B cell (primary cell): ENCODE data around the gene ADCY1. TPM values are rescaled to one million over a fixed set of nuclear protein-coding genes. Genes with fewer than 3 reads are reported as not detected.

Experiments used
- ATAC-seq: fragments of 200-7000 bp; cut with Tn5 transposase; one replicate; pipeline ENCODE4 v1.10.0; 2021; ENCODE audit warnings: low read depth, mild to moderate bottlenecking, moderate number of reproducible peaks, moderate library complexity
- CTCF ChIA-PET: fragments of 350-600 bp; sonication (Branson Sonifier 250); formaldehyde crosslinking; loops from one replicate; lab custom pipeline; 2021; ENCODE audit warnings: antibody characterized with exemption, inconsistent platforms; lab: Charles Lee
- POLR2A ChIA-PET: fragments of 350-600 bp; sonication (Branson Sonifier 250); formaldehyde crosslinking; loops from one replicate; lab custom pipeline; 2021; ENCODE audit warnings: antibody characterized with exemption; lab: Charles Lee
- DNase-seq: peaks from one replicate; pipeline ENCODE4 v3.0.0; 2013
- H2AFZ ChIP-seq: 2 replicates; pipeline ENCODE4 v1.6.1; 2012; ENCODE audit warnings: mild to moderate bottlenecking, low read depth, low read length; ENCODE audit not compliant: insufficient read depth, poor library complexity, severe bottlenecking
- H3K27ac ChIP-seq, 2 donors: 1 replicate in 1 of 2; 2 replicates in 1 of 2; pipeline ENCODE4 v1.5.1; 2012 to 2013; ENCODE audit warnings: low read length in 2 of 2, mild to moderate bottlenecking in 2 of 2, moderate library complexity in 1 of 2
- H3K27me3 ChIP-seq, 4 experiments: fragments of 200-600 bp in 1 of 4; sonication (generic) in 1 of 4; replicated peaks in 1 of 4; 1 replicate in 2 of 4; 2 replicates in 2 of 4; pipeline versions ENCODE4 v1.6.1 to v1.7.0; 2013 to 2016; ENCODE audit warnings: low read length in 3 of 4, mild to moderate bottlenecking in 2 of 4, mixed read lengths in 1 of 4, moderate library complexity in 1 of 4; ENCODE audit not compliant: insufficient read depth in 4 of 4, control insufficient read depth in 3 of 4; ENCODE audit errors: control extremely low read depth in 1 of 4
- H3K36me3 ChIP-seq, 2 experiments: replicated peaks in 1 of 2; 1 replicate in 1 of 2; 2 replicates in 1 of 2; pipeline versions ENCODE4 v1.6.1 to v1.7.1; 2013; ENCODE audit warnings: low read length in 1 of 2; ENCODE audit not compliant: insufficient read depth in 2 of 2, control insufficient read depth in 1 of 2; ENCODE audit errors: control extremely low read depth in 1 of 2, extremely low read depth in 1 of 2
- H3K4me1 ChIP-seq, 2 donors: fragments of 200-600 bp in 1 of 2; sonication (generic) in 1 of 2; 1 replicate in 1 of 2; 2 replicates in 1 of 2; pipeline versions ENCODE4 v1.5.1 to v1.6.1; 2013 to 2017; ENCODE audit warnings: low read length in 2 of 2; ENCODE audit not compliant: control insufficient read depth in 2 of 2, insufficient read depth in 2 of 2
- H3K4me2 ChIP-seq: replicated peaks from 2 replicates; pipeline ENCODE3; 2012; ENCODE audit warnings: mild to moderate bottlenecking, low read depth, low read length; ENCODE audit not compliant: poor library complexity, severe bottlenecking
- H3K4me3 ChIP-seq, 5 experiments: fragments of 200-600 bp in 1 of 5; sonication (generic) in 1 of 5; 1 replicate in 3 of 5; 2 replicates in 2 of 5; pipeline versions ENCODE4 v1.5.1 to v1.7.0; 2011 to 2016; ENCODE audit warnings: low read length in 4 of 5, mild to moderate bottlenecking in 4 of 5, low read depth in 2 of 5, control low read depth in 1 of 5, moderate library complexity in 1 of 5; ENCODE audit not compliant: insufficient read depth in 1 of 5; ENCODE audit errors: control extremely low read depth in 1 of 5, extremely low read depth in 1 of 5
- H3K79me2 ChIP-seq: fragments of 200-600 bp; sonication (generic); one replicate; pipeline ENCODE4 v1.6.0; 2016; ENCODE audit warnings: low read length; ENCODE audit not compliant: control insufficient read depth, insufficient read depth
- H3K9ac ChIP-seq: fragments of 200-600 bp; sonication (generic); 2 replicates; pipeline ENCODE4 v1.6.1; 2017; ENCODE audit warnings: mild to moderate bottlenecking, low read length, moderate library complexity
- H3K9me3 ChIP-seq, 3 donors: one replicate each; pipeline versions ENCODE4 v1.6.1 to v1.7.1; 2013; ENCODE audit warnings: low read length in 2 of 3; ENCODE audit not compliant: control insufficient read depth in 2 of 3, insufficient read depth in 1 of 3; ENCODE audit errors: control extremely low read depth in 1 of 3
- H4K20me1 ChIP-seq: 2 replicates; pipeline ENCODE4 v1.6.0; 2012; ENCODE audit warnings: mild to moderate bottlenecking, low read length; ENCODE audit not compliant: insufficient read depth, control insufficient read depth, poor library complexity, severe bottlenecking
- H3K27ac Mint-ChIP-seq: one replicate; pipeline ENCODE4 v1.8.0; 2021; ENCODE audit warnings: mixed read lengths
- H3K27me3 Mint-ChIP-seq: one replicate; pipeline ENCODE4 v1.8.0; 2021; ENCODE audit warnings: mixed read lengths
- H3K4me1 Mint-ChIP-seq: one replicate; pipeline ENCODE4 v1.8.0; 2021; ENCODE audit warnings: mixed read lengths
- H3K4me3 Mint-ChIP-seq: one replicate; pipeline ENCODE4 v1.8.0; 2021; ENCODE audit warnings: mixed read lengths
- H3K9me3 Mint-ChIP-seq: one replicate; pipeline ENCODE4 v1.8.0; 2022; ENCODE audit warnings: mixed read lengths; ENCODE audit not compliant: insufficient read depth
- EZH2 ChIP-seq: IDR thresholded peaks from 2 replicates; pipeline ENCODE4 v1.6.1; 2012; ENCODE audit warnings: borderline replicate concordance, low read depth, mild to moderate bottlenecking, moderate library complexity, low read length; ENCODE audit not compliant: insufficient read depth, poor library complexity, severe bottlenecking
- WGBS: methylation state at CpG from one replicate; pipeline ENCODE4 v1.1.5; 2013; ENCODE audit warnings: missing lambda C conversion rate; ENCODE audit not compliant: insufficient coverage; 5-methylcytosine and 5-hydroxymethylcytosine counted together
- intact Hi-C: fragments of 100-400 bp; cut with micrococcal nuclease; formaldehyde crosslinking; loops from one replicate; pipeline ENCODE4 v1.10.0; 2022
- polyA plus RNA-seq: library from polyadenylated mRNA; depleted of rRNA; stranded (reverse); fragments of >200 nt; gene quantifications from 2 replicates; pipeline ENCODE4 v1.2.3, GENCODE V29; 2012
- total RNA-seq, 2 donors: library from RNA; stranded (reverse); fragments of 120-200 nt in 1 of 2; gene quantifications; 1 replicate in 1 of 2; 2 replicates in 1 of 2; pipeline versions ENCODE4 v1.2.3 to v1.2.4, GENCODE V29; 2013 to 2022
- TF ChIP-seq, protein P1 (sequence below): fragments of 200-600 bp; IDR thresholded peaks from one replicate; pipeline ENCODE4 v1.8.0; 2022; ENCODE audit warnings: antibody characterized with exemption, mild to moderate bottlenecking

ADCY1 gene
- total and polyA plus RNA-seq, 2 donors (not counting 1 experiment from before 2014, with no cell fraction given), result 0.05 to 0.12 TPM

DNA sequence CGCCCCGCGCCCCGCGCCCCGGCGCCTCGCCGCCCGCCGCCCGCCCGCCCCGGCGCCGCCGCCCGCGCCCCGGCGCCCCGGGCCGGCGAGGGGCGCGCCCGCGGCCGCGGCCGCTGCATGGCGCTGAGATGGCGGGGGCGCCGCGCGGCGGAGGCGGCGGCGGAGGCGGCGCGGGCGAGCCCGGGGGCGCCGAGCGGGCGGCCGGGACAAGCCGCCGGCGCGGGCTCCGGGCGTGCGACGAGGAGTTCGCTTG is 174 bp downstream of the ADCY1 start:
- Histone ChIP-seq H3K4me1 (no peaks in the 10 kb centered on the region), H3K27ac (no peak overlapping the region), H3K4me3 (no peak overlapping the region), H4K20me1 (no peaks in the 10 kb centered on the region), H3K9me3 (peaks cover 0 to 14% (median 0%) of the 10 kb centered on the region in 3 donors), H3K9ac (no peak overlapping the region), H3K79me2 (no peaks in the 10 kb centered on the region), H2AFZ (no peak overlapping the region), H3K27me3 (peaks cover 0 to 28% (median 5%) of the 10 kb centered on the region in 4 experiments), H3K4me2 (no peak overlapping the region), H3K36me3 (no peaks in the 10 kb centered on the region)
- no peak for TF ChIP-seq EZH2
- TF ChIP-seq, protein P1, sequence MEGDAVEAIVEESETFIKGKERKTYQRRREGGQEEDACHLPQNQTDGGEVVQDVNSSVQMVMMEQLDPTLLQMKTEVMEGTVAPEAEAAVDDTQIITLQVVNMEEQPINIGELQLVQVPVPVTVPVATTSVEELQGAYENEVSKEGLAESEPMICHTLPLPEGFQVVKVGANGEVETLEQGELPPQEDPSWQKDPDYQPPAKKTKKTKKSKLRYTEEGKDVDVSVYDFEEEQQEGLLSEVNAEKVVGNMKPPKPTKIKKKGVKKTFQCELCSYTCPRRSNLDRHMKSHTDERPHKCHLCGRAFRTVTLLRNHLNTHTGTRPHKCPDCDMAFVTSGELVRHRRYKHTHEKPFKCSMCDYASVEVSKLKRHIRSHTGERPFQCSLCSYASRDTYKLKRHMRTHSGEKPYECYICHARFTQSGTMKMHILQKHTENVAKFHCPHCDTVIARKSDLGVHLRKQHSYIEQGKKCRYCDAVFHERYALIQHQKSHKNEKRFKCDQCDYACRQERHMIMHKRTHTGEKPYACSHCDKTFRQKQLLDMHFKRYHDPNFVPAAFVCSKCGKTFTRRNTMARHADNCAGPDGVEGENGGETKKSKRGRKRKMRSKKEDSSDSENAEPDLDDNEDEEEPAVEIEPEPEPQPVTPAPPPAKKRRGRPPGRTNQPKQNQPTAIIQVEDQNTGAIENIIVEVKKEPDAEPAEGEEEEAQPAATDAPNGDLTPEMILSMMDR, result no peak
- ATAC-seq (no peak), DNase-seq (no peak)
- H3K4me3 Mint-ChIP-seq, result no peak overlapping the region
- H3K4me1 Mint-ChIP-seq, result peaks cover 11% of the 10 kb centered on the region
- intact Hi-C loops, result no loop called here
- no peaks in the 10 kb centered on the region for H3K9me3 Mint-ChIP-seq
- under 1% methylated on average over 60 of the region's 60 CpGs for WGBS
- CTCF ChIA-PET, result interaction anchor here (0.5 kb wide), 1 partner anchor 278 kb away, joined by 3 read pairs; no protein-coding TSS in a partner anchor
- peaks cover 46% of the 10 kb centered on the region for H3K27me3 Mint-ChIP-seq
- no peak overlapping the region for H3K27ac Mint-ChIP-seq
- POLR2A ChIA-PET, result no interaction called here

DNA sequence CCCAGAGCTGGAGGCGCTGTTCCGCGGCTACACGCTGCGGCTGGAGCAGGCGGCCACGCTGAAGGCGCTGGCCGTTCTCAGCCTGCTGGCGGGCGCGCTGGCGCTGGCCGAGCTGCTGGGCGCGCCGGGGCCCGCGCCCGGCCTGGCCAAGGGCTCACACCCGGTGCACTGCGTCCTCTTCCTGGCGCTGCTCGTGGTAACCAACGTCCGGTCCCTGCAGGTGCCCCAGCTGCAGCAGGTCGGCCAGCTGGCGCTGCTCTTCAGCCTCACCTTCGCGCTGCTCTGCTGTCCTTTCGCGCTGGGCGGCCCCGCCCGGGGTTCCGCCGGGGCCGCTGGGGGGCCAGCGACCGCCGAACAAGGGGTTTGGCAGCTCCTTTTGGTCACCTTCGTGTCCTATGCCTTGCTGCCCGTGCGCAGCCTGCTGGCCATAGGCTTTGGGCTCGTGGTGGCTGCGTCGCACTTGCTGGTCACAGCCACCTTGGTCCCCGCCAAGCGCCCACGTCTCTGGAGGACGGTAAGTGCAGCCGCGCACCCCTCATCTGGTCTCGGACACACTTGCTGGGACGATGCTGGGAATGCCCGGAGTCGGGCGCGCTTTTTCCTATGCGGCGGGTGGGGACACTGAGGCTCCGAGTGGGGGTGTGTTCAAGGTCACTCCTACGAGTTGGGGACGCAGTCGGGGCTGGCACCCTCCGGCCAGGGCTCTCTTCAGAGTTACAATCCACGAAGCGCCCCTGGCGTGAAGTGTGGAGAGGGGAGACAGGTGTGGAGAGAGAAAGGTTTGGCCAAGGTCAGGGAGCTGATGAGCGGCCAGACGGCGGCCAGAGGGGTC is 717 bp downstream of the ADCY1 start:
- CTCF ChIA-PET, result interaction anchor here (0.5 kb wide), 1 partner anchor 277 kb away, joined by 3 read pairs; no protein-coding TSS in a partner anchor
- TF ChIP-seq EZH2, result no peak
- TF ChIP-seq, protein P1, result no peak
- peak overlapping the region; percentile 28 for H3K4me2 ChIP-seq

More for the DNA sequence above, 717 bp downstream of the ADCY1 start:
- Mint-ChIP-seq H3K4me3 (peak overlapping the region; percentile 26), H3K27ac (no peak overlapping the region), H3K4me1 (peaks cover 11% of the 10 kb centered on the region), H3K27me3 (peaks cover 46% of the 10 kb centered on the region), H3K9me3 (no peaks in the 10 kb centered on the region)
- intact Hi-C loops, result no loop called here
- ATAC-seq (no peak), DNase-seq (no peak)
- Histone ChIP-seq H3K79me2 (no peaks in the 10 kb centered on the region), H3K36me3 (no peaks in the 10 kb centered on the region), H3K4me3 (no peak overlapping the region), H3K27ac (no peak overlapping the region), H3K9me3 (peaks cover 0 to 14% (median 0%) of the 10 kb centered on the region in 3 donors), H2AFZ (no peak overlapping the region), H3K9ac (no peak overlapping the region), H4K20me1 (no peaks in the 10 kb centered on the region), H3K4me1 (no peaks in the 10 kb centered on the region), H3K27me3 (peaks cover 0 to 28% (median 5%) of the 10 kb centered on the region in 4 experiments)
- WGBS, result 5% methylated on average over 72 of the region's 72 CpGs
- POLR2A ChIA-PET, result no interaction called here
